Ramos (cell line): ENCODE results near the gene TRIM36.

ENCODE experiments used
- in situ Hi-C: fragments of 300-500 bp; cut with MboI; formaldehyde crosslinking; loops from one replicate; pipeline ENCODE4 v1.14.3; 2022; ENCODE audit warnings: low sequenced_read_pairs; ENCODE audit not compliant: unreplicated experiment

The TRIM36 gene

GRCh38 chr5:115084246-115084793, 85.4 kb downstream of the TRIM36 start:
- in situ Hi-C loops: no loop called here

- in situ Hi-C loops: no loop called here
Measured at GRCh38 chr5:115079924-115080623, 89.6 kb downstream of the TRIM36 start.
